Smooth muscle cell (in vitro differentiated cells): ENCODE measurements around the gene TTC33. TPM values are rescaled to one million over a fixed set of nuclear protein-coding genes. Genes with fewer than 3 reads are reported as not detected.

Experiments used
- DNase-seq: peaks from one replicate; lab custom pipeline; 2025; ENCODE audit not compliant: unreplicated experiment; lab: John Stamatoyannopoulos, UW
- H2AFZ ChIP-seq: fragments of 200-600 bp; sonication (generic); 2 replicates; pipeline ENCODE4 v1.6.0; 2016; ENCODE audit warnings: antibody characterized with exemption, low read depth, mild to moderate bottlenecking
- H3F3A ChIP-seq: fragments of 200-600 bp; sonication (generic); 2 replicates; pipeline ENCODE4 v1.6.0; 2017; ENCODE audit warnings: antibody characterized with exemption, low read depth
- H3K27ac ChIP-seq: fragments of 200-600 bp; sonication (generic); 2 replicates; pipeline ENCODE4 v1.5.1; 2016; ENCODE audit warnings: low read depth, mild to moderate bottlenecking
- H3K27me3 ChIP-seq: fragments of 200-600 bp; sonication (generic); 2 replicates; pipeline ENCODE4 v1.6.1; 2016; ENCODE audit warnings: low read depth, mild to moderate bottlenecking
- H3K36me3 ChIP-seq: fragments of 200-600 bp; sonication (generic); 2 replicates; pipeline ENCODE4 v1.5.1; 2016; ENCODE audit warnings: low read depth
- H3K4me1 ChIP-seq: fragments of 200-600 bp; sonication (generic); 2 replicates; pipeline ENCODE4 v1.5.1; 2016; ENCODE audit warnings: low read depth
- H3K4me2 ChIP-seq: fragments of 200-600 bp; sonication (generic); 2 replicates; pipeline ENCODE4 v1.6.0; 2016; ENCODE audit warnings: mild to moderate bottlenecking
- H3K4me3 ChIP-seq: fragments of 200-600 bp; sonication (generic); 2 replicates; pipeline ENCODE4 v1.5.1; 2016; ENCODE audit warnings: mild to moderate bottlenecking
- H3K79me2 ChIP-seq: fragments of 200-600 bp; sonication (generic); 2 replicates; pipeline ENCODE4 v1.6.0; 2016; ENCODE audit warnings: low read depth, mild to moderate bottlenecking
- H3K9ac ChIP-seq: fragments of 200-600 bp; sonication (generic); 2 replicates; pipeline ENCODE4 v1.6.0; 2016; ENCODE audit warnings: low read depth
- H3K9me3 ChIP-seq: fragments of 200-600 bp; sonication (generic); replicated peaks from 2 replicates; pipeline ENCODE4 v1.5.1; 2016; ENCODE audit warnings: low read depth
- H4K20me1 ChIP-seq: fragments of 200-600 bp; sonication (generic); 2 replicates; pipeline ENCODE4 v1.6.0; 2016; ENCODE audit warnings: low read depth
- WGBS: methylation state at CpG from one replicate; pipeline ENCODE4 v1.1.7; 2016; ENCODE audit warnings: low lambda C conversion rate; 5-methylcytosine and 5-hydroxymethylcytosine counted together
- polyA plus RNA-seq: library from polyadenylated mRNA; unstranded; fragments of >200 nt; fragmentation: Nextera tagmentation; extraction: Ambion mirVana; gene quantifications from 2 replicates; pipeline ENCODE4 v1.2.1, GENCODE V29; 2016
- total RNA-seq: library from RNA; depleted of rRNA; stranded (reverse); fragments of >200 nt; gene quantifications from 2 replicates; pipeline ENCODE4 v1.2.3, GENCODE V29; 2014
- TF ChIP-seq, protein P1 (sequence below): fragments of 200-600 bp; sonication (generic); IDR thresholded peaks from 2 replicates; pipeline ENCODE4 v1.5.1; 2017; ENCODE audit warnings: borderline replicate concordance, mild to moderate bottlenecking, antibody characterized with exemption; ENCODE audit not compliant: insufficient read depth, poor library complexity, severe bottlenecking

TTC33 gene
- total and polyA plus RNA-seq, 2 experiments from 2014 or later = 13.1 to 22.1 TPM

DNA sequence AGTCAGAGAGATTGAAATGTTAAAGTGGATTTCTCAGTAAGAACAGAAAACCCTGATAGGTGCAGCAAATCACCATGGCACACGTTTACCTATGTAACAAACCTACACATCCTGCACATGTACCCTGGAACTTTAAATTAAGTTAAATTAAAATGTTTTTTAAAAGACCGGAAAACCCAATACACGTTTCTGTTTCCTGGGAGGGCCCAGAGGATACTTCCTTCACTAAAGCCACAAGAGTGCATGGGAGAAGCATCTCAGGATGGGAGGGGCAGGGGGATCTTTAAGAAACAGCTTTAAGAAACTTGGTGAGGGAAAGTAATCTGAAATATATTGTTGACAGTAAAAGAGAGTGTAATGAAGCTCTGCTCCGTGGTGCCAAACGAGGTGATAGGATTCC is 240.8 kb downstream of the TTC33 start:
- Histone ChIP-seq H3F3A (no peaks in the 10 kb centered on the region), H3K27ac (no peak overlapping the region), H3K9ac (no peak overlapping the region), H3K9me3 (no peaks in the 10 kb centered on the region), H3K79me2 (no peaks in the 10 kb centered on the region), H3K4me3 (no peak overlapping the region), H3K36me3 (no peaks in the 10 kb centered on the region), H4K20me1 (no peaks in the 10 kb centered on the region), H3K27me3 (no peaks in the 10 kb centered on the region), H3K4me1 (no peaks in the 10 kb centered on the region), H3K4me2 (no peak overlapping the region), H2AFZ (no peak overlapping the region)
- 83% methylated on average over 5 of the region's 5 CpGs for WGBS
- TF ChIP-seq, protein P1, sequence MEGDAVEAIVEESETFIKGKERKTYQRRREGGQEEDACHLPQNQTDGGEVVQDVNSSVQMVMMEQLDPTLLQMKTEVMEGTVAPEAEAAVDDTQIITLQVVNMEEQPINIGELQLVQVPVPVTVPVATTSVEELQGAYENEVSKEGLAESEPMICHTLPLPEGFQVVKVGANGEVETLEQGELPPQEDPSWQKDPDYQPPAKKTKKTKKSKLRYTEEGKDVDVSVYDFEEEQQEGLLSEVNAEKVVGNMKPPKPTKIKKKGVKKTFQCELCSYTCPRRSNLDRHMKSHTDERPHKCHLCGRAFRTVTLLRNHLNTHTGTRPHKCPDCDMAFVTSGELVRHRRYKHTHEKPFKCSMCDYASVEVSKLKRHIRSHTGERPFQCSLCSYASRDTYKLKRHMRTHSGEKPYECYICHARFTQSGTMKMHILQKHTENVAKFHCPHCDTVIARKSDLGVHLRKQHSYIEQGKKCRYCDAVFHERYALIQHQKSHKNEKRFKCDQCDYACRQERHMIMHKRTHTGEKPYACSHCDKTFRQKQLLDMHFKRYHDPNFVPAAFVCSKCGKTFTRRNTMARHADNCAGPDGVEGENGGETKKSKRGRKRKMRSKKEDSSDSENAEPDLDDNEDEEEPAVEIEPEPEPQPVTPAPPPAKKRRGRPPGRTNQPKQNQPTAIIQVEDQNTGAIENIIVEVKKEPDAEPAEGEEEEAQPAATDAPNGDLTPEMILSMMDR = no peak
- DNase-seq = no peak

DNA sequence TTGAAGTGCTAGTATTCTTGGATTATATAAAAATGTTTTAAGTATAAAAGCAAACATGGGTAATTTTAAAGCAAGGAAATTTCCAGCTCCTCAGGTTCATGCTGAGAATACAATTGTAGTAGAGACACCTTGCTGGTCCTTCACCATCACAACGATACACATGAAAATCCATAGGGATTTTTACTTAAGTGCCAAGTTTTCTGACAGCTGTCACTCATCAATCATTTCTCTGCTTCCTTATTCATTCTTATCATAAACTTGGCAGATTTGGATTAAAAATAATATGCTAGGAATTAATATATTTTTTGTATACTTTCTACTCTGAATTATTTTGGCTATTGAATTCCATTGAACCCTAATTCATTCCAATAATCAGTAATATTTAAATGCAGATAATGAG is 244.0 kb downstream of the TTC33 start:
- Histone ChIP-seq H3K79me2 (no peaks in the 10 kb centered on the region), H3F3A (no peaks in the 10 kb centered on the region), H3K4me1 (no peaks in the 10 kb centered on the region), H3K9ac (no peak overlapping the region), H4K20me1 (no peaks in the 10 kb centered on the region), H3K36me3 (no peaks in the 10 kb centered on the region), H3K9me3 (no peaks in the 10 kb centered on the region), H3K4me3 (no peak overlapping the region), H3K4me2 (no peak overlapping the region), H3K27ac (no peak overlapping the region), H3K27me3 (no peaks in the 10 kb centered on the region), H2AFZ (no peak overlapping the region)
- DNase-seq = no peak
- 84% methylated on average over 1 of the region's 1 CpG for WGBS
- TF ChIP-seq, protein P1 = no peak

DNA sequence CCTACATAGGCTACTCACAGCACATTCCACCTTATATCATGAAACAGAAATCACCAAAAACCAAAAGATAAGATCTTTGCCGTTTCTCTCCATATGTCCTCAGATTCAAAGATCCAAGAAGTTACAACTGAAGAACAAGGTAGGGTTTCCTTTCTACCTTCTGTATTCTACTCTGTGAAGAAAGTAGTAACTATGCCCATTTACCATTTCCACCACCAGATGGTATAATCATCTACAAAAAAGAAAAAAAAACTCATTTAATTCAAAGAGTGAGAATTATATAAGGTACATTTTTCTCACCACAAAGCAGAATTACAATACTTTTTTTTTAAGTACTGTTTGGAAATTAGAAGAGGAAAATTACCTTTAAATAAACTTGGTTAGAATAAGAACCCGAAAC is 248.7 kb downstream of the TTC33 start:
- no peak for DNase-seq
- no peaks in the 10 kb centered on the region for H4K20me1 ChIP-seq
- no peaks in the 10 kb centered on the region for H3K36me3 ChIP-seq
- H3K79me2 ChIP-seq = no peaks in the 10 kb centered on the region
- H3K4me2 ChIP-seq = no peak overlapping the region
- no peak overlapping the region for H3K4me3 ChIP-seq
- no peak overlapping the region for H2AFZ ChIP-seq
- H3K27me3 ChIP-seq = no peaks in the 10 kb centered on the region
- H3F3A ChIP-seq = no peaks in the 10 kb centered on the region
- H3K27ac ChIP-seq = no peak overlapping the region
- TF ChIP-seq, protein P1 = peak; percentile 4
- no peaks in the 10 kb centered on the region for H3K9me3 ChIP-seq
- no peak overlapping the region for H3K9ac ChIP-seq
- 94% methylated on average over 2 of the region's 2 CpGs for WGBS
- H3K4me1 ChIP-seq = no peaks in the 10 kb centered on the region

DNA sequence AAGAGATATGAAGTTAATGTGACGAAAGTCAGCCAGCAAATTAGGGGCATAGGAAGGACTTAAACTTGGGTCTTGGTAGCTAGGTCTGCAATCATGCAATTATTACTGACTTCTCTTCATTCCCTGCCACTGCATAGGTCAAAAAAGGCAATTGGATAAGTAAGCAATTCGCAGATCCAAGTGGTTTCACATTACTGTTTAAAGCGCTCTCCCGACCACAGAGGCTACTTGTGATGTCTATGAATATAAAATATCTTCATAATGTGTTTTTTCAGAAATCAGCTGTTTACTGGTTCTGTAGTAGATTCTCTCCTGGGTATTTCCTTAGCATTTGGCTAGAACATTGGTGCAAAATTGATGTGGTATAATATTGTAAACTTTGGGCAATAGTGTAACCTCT is 250.7 kb downstream of the TTC33 start:
- Histone ChIP-seq H3K36me3 (no peaks in the 10 kb centered on the region), H3K79me2 (no peaks in the 10 kb centered on the region), H3F3A (no peaks in the 10 kb centered on the region), H2AFZ (no peak overlapping the region), H3K27ac (no peak overlapping the region), H3K4me2 (no peak overlapping the region), H3K9ac (no peak overlapping the region), H4K20me1 (no peaks in the 10 kb centered on the region), H3K9me3 (no peaks in the 10 kb centered on the region), H3K4me3 (no peak overlapping the region), H3K4me1 (no peaks in the 10 kb centered on the region), H3K27me3 (no peaks in the 10 kb centered on the region)
- WGBS = 90% methylated on average over 4 of the region's 4 CpGs
- DNase-seq = no peak
- TF ChIP-seq, protein P1 = no peak
